ENCODE data around the gene TRIM66.

GRCh38 chr11:8573777-8574176 is 108.7 kb downstream of the TRIM66 start:
- TF ChIP-seq EZH2 (IDR thresholded peaks at IDR 0.05; ENCODE audit: low read depth, unreplicated experiment) (no peak), CREB1 (CRISPR knock-in tag; IDR thresholded peaks at IDR 0.05; ENCODE audit: low read depth) (no peak), CTCF (conservative IDR thresholded peaks at IDR 0.05; ENCODE audit: low read depth in 2 of 2) (no peak), POLR2AphosphoS5 (IDR thresholded peaks at IDR 0.05; ENCODE audit: low read depth) (no peak), STAT1 (IDR thresholded peaks at IDR 0.05; ENCODE audit: unreplicated experiment) (no peak), REST (IDR thresholded peaks at IDR 0.05; ENCODE audit: unreplicated experiment) (no peak)
